ENCODE measurements around the gene TESMIN.

- TF ChIP-seq EZH2 (IDR thresholded peaks at IDR 0.05), result no peak
- TF ChIP-seq POLR2AphosphoS5 (IDR thresholded peaks at IDR 0.05; ENCODE audit: low read depth, low read length), result peak; percentile 77
- TF ChIP-seq, protein P1, sequence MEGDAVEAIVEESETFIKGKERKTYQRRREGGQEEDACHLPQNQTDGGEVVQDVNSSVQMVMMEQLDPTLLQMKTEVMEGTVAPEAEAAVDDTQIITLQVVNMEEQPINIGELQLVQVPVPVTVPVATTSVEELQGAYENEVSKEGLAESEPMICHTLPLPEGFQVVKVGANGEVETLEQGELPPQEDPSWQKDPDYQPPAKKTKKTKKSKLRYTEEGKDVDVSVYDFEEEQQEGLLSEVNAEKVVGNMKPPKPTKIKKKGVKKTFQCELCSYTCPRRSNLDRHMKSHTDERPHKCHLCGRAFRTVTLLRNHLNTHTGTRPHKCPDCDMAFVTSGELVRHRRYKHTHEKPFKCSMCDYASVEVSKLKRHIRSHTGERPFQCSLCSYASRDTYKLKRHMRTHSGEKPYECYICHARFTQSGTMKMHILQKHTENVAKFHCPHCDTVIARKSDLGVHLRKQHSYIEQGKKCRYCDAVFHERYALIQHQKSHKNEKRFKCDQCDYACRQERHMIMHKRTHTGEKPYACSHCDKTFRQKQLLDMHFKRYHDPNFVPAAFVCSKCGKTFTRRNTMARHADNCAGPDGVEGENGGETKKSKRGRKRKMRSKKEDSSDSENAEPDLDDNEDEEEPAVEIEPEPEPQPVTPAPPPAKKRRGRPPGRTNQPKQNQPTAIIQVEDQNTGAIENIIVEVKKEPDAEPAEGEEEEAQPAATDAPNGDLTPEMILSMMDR (IDR thresholded peaks at IDR 0.05 in 2 of 3, conservative IDR thresholded peaks at IDR 0.05 in 1 of 3; ENCODE audit: borderline replicate concordance in 1 of 3, insufficient read depth in 1 of 3, low read depth in 2 of 3, low read length in 2 of 3), result no peak
- TF ChIP-seq ZNF274 (IDR thresholded peaks at IDR 0.05; ENCODE audit: low read depth, low read length), result no peak
- TF ChIP-seq POLR2A (IDR thresholded peaks at IDR 0.05; ENCODE audit: borderline replicate concordance, extremely low read depth, insufficient read depth, insufficient read length), result peak; percentile 67
- TF ChIP-seq ZBTB33 (IDR thresholded peaks at IDR 0.05; ENCODE audit: extremely low read depth, insufficient replicate concordance, low read length), result no peak
- no peak for TF ChIP-seq EZH2phosphoT487 (IDR thresholded peaks at IDR 0.05; ENCODE audit: borderline replicate concordance)
- no peak for TF ChIP-seq SP1 (IDR thresholded peaks at IDR 0.05; ENCODE audit: low read depth)
- TF ChIP-seq CBX3 (IDR thresholded peaks at IDR 0.05; ENCODE audit: low read depth), result no peak
- no peak for TF ChIP-seq ATF3 (IDR thresholded peaks at IDR 0.05)
These were observed 66.6 kb downstream of the TESMIN start, which contains the start of gene GAL for GRCh38 chr11:68684385-68685356.
